NCI-H1436 (cell line): ENCODE results near the gene HSD3B7.

Experiments used
- DNase-seq: peaks from one replicate; lab custom pipeline; 2025; lab: John Stamatoyannopoulos, UW

Gene HSD3B7

GRCh38 chr16:31029272-31029671 is 44.3 kb downstream of the HSD3B7 start:
- DNase-seq = no peak

GRCh38 chr16:31031276-31031675 is 46.3 kb downstream of the HSD3B7 start:
- DNase-seq = no peak

GRCh38 chr16:31032736-31033708 is 48.0 kb downstream of the HSD3B7 start, which contains the start of gene STX4:
TSS of gene STX4 (plus strand) at chr16:31033558. CDS start at chr16:31033806, 248 bp downstream.
- DNase-seq = peak; percentile 91

- peak; percentile 76 for DNase-seq
Measured at GRCh38 chr16:31033709-31034492, 48.9 kb downstream of the HSD3B7 start.

GRCh38 chr16:31036691-31037090 is 51.7 kb downstream of the HSD3B7 start:
- no peak for DNase-seq
